ENCODE data around the gene STK32C.

- TF ChIP-seq POLR2A (IDR thresholded peaks at IDR 0.05) (no peak), CTCF (IDR thresholded peaks at IDR 0.05 in 8 of 11, conservative IDR thresholded peaks at IDR 0.05 in 3 of 11) (peak; percentile 84 to 98 (median 91))
Measured at GRCh38 chr10:132223156-132223590, 84.6 kb downstream of the STK32C start.

Measured in spleen (tissue), 7 donors.